GM19397 (cell line): ENCODE data around the gene SLCO4A1.

Experiments used
- ATAC-seq: cut with Tn5 transposase; IDR thresholded peaks from one replicate; pipeline ENCODE4 v1.9.1; 2021; ENCODE audit warnings: mild to moderate bottlenecking, moderate library complexity; ENCODE audit not compliant: unreplicated experiment

Gene SLCO4A1

DNA sequence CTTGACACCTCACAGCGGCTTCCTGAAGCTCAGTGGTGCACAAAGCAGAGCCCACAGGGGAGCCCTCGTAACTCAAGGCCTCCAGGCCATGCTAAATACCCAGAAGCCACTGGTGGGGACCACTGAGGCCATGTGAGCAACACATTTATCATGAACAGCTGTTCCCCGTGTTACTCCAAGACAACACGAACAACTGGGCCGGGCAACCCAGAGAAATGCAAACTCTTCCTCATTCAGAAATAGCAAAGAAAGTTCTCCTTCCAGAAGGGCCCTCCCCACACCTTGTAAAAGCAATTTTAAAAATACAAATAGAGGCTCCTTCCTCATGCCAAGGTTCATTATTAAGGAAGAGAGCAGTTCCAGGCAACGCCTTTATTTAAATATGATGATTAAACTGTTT lies 36.3 kb upstream of the SLCO4A1 start:
- ATAC-seq: no peak

DNA sequence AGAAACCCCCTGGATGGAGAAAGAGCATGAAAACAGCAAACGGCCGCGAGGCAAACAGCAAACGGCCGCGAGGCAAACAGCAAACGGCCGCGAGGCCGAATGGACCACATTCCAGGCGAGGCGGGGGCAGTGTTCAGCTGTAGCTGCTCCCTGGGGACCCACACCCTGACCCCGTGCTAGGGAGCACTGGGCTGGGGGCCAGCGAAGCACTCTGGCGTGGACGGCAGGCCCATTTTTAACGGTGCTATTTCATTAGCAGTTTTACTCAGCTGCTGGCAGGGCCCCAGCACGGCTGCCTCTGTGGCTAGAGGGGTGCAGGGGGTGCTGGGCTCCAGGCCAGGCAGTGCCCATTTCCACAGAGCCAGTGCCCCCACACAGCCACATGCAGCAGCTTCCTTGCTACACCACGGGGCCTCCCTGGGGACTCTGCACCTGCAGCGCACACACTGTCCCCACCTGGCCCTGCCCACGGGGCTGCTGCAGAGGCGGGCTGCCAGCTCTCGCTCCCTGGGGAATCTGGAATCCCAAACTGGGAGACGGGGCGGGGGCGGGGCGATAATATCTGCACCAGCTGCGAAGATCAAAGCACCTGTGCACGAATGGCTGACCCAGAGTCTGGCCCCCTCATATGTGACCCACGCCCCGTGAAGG lies 35.6 kb upstream of the SLCO4A1 start:
- ATAC-seq: no peak

DNA sequence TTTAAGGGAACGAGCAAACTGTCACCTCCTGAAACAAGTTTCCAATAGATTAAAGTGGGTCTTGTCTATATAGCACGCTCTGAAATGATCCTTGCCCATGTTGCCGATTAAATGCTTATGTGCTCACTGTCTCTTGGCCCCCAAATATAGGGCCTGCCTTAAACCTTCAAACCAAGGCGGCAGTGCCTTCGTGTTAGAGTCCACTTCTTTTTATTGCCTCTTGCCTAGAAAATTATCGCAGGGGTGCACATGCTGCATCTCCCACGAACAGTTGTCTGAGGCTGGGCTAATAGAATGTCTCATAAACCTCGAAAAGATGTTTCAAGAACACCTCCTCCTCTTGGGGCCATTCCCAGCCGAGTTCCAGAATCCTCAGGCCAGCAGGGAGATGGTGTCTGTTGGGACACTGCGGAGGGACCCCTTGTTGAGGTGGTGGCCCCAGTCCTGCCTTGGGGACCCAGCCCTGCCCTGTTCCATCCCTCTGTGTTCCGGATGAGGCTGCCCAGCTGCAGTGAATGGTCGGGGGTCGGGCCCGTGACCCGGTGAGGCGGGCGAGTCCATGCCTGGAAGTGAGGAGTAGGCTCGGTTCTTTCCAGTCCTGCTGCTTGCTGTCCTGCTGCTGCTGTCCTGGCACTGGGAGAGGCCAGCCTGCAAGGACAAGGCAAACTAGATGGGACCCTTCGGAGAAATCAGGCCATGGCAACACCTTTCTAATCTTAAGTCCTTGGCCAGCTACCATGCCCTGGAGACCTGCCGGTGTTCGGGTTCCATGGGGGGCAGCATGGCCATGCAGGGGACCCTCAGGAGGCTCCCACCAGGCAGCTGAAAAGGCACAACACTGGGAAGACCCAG lies 34.7 kb upstream of the SLCO4A1 start:
- ATAC-seq: no peak

- no peak for ATAC-seq
These were observed 34.1 kb upstream of the SLCO4A1 start for GRCh38 chr20:62608218-62608565.

GRCh38 chr20:62609279-62609720 lies 33.0 kb upstream of the SLCO4A1 start:
- ATAC-seq: no peak

DNA sequence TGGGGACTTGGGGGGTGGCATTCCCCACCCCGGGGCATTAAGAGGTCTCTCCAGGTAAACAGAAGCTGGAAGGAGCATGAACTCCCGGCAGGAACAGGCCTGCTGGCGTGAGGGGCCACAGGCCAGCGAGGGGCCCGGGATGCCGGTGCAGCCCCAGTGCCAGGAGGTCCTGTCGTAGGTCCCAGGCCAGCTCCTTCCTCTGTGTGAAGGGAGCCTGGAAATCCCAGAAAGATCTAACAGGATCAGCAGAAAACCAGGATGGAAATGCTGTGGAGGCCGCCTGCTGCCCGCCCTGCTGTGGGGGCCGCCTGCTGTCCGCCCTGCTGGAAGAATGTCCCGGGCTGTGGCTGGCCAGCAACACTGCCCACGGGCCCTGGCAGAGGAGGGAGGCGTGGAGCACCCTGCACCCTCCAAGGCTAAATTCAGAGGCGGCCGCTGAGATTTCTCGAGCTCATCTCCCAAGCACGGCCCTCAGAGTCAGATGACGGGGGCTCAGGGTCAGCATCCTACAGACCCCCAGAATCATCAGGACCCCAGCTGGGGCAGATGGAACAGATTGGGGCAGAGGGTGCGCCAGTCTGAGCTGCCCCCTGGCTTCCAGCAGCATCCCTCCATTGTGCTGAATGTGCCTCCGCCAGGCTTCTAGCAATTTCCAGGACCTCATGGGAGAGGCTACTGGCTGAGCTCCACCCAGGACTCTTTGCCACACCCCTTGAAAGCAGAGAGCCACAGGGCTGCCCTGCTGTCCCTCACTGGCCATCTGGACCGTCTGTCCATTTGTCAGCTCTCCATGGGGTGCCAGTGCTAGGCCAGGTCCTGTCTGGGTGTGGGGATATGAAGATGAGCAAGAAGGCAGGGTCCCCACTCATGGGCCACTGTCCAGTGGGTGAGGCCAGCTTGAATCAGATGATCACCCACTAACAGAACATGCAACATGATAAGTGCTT lies 32.2 kb upstream of the SLCO4A1 start:
- ATAC-seq: no peak

DNA sequence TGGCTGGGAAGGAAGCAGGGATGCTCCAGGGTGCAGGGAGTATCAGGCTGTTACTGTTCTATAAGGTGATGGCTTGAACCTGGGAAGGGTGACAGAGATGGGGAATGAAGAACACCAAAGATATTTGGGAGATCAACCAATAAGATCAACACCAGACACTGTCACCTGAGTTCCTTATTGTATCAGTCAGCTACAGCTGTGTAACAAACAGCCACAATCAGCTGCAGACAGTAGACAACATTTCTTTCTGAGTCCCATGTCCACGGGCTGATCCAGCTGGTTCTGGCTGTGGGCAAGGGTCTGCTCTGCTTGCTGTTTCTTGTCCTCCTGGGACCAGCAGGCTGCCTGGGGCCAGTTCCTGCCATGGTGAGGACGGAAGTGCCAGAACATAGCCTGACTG lies 31.3 kb upstream of the SLCO4A1 start:
- no peak for ATAC-seq

DNA sequence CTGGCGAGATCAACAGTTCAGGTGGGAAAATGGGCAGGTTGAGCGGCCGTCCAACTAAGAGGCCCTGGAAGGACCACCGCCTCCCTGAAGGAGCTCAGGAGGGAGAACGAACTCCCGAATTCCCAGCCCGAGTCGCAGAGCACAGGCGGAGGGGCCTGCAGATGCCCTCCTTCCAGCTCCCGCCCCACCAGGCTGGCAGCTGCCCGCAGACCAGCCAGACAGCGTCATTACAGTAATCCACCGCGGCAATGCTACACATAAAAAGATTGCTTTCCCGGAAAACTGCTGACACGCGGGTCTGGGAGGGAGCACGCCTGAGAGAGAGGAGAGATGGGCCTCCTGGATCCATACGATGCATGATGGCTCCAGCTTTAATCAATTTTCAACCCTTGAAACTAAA lies 30.5 kb upstream of the SLCO4A1 start:
- ATAC-seq: no peak

GRCh38 chr20:62614085-62614960 lies 28.0 kb upstream of the SLCO4A1 start:
- ATAC-seq: no peak

DNA sequence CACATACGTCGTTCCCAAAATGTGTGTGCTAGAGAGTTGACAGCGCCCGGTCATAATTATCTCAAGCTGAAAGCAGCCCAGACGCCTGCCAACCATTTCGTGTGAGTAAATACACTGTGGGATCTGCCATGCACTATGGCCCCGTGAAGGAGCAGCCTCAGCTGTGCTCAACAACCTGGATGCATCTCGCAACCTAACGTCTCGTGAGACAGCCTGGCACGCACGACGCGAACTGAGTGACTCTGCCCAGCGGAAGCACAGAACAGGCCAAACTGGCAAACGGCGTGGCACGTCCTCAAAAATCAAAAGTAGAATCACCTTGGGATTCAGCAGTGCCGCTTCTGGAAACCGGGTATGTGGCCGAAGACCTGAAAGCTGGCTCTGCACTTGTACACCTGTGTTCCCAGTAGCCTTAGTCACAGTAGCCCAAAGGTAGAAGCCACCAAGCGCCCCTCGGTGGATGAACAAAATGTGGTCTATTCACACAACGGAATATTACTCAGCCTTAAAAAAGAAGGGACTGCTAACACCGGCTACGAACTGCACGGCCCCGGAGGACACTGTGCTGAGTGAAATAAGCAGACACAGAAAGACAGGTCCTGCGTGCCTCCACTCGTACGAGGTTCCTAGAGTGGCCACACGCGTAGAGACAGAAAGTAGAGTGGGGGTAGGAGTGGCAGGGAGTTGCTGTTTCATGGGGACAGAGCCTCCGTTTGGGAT lies 27.2 kb upstream of the SLCO4A1 start:
- ATAC-seq: no peak

GRCh38 chr20:62615750-62616251 lies 26.5 kb upstream of the SLCO4A1 start:
- no peak for ATAC-seq

DNA sequence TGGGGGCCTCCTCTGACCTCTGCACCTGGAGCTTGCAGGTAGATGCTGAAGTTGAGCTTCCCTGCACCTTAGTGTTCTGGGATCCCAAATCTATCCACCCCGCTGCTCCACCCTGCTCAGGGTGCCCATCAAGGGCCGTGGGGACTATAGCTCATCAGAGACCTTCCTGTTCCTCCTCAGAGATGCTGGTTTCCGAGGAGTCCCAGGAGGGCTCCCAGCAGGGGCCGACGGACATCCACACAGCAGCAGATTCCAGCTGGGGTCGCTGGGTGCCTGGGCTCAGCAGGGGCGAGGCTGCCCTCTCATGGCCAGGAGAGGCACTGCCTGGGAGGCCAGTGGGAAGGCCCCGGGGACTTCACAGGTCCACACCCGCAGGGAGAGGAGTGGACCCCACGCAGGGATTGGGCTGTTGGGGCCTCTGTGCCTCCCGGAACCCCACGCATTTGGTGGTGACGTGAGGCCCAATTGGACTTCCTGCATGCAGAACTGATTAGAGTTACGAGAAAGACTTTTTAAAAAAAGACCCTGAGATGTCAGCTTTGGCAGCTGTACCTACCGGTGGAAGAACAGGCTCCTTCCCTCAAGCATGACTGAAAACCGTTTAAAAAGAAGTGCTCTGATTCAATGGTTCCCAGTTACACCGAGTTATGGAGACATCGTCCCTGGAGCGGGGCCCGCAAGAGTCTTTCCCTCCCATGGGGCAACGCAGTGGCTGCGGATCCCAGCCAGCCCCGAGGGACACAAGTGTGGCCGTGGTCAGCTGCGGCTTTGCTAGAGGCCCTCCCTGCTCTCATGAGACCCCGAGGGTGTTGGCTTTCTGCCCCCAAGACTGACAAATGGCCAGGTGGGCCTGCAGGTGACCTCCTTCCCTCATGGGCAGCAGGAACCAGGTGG lies 25.3 kb upstream of the SLCO4A1 start:
- ATAC-seq: peak; percentile 47

DNA sequence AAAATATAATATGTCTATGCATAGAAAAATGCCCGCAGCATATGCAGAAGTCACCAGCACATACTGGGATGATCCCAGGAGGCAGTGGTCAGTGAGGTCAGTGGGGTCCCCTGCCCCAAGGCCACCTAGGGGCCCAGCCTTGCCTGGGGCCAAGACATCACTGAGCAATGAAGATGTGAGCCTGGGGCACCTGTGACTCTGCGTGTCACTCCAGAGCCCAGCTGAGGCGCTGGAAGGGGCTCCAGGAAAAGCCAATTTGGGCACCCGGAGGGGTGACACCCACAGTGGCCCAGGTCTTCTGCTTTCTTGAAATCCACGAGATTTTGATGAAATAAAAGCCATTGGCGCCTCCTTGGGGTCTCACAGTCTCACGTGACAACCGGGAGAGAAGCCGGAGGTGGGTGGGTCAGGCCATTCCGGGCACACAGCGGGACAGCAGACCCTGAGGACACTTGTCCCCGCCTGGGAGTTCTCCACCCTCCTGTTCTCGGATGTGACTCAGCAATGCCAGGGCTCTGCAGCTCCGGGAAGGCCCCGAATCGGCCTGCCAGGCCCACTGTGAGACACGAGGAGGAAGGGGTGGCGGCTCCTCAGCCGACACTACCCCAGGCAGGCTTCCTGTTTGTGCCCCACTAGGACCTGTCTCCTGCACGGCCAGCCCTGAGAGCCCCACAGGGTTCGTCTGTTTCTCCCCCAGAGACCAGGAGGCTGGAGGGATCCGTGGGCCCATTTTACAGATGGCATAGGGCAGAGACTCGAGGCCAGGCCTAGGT lies 24.4 kb upstream of the SLCO4A1 start:
- no peak for ATAC-seq

GRCh38 chr20:62618611-62619529 lies 23.4 kb upstream of the SLCO4A1 start:
- ATAC-seq: no peak

GRCh38 chr20:62620625-62621024 lies 21.7 kb upstream of the SLCO4A1 start:
- no peak for ATAC-seq

DNA sequence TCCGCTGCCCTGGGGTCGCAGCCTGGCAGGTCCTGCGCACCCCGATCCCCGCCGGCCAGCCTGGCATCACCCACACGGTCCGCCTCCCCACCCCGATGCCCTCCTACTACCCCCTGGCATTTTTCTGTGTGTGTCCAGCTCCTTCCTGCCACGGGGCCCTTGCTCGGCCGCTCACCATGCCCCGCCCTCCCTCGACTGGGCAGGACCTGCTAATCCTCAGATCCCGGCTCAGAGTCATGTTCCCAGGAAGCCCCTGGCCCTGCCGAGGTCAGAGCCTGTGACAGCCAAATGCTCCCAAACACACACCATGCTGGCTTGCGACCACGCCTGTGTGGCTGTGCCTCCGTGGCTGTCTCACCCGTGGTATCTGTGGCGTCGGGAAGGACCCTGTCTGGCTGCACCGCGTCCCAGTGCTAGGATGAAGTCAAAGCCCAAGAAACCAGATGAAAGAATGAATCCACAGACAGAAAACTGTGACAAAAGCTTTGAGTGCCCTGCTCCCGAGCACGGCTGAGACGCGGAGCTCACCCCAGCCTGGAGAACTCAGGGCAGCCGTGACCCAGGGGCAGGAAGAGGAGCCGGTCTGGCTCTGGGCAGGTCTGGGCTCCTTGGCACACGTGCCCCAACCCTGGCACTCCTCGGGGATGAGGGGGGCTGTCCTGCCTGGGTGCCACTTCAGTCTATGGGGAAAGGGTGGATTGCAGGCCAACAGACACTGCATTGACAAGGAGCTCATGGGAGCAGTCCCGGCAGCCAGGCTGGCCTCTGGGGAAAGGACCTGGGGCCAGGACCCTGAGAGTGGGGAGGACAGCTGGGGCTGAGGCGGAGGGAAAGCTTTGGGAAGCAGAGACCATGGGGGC lies 20.8 kb upstream of the SLCO4A1 start:
- no peak for ATAC-seq
